Endometrium (tissue), 2 donors: ENCODE data around the gene SH3RF1.
"Not testable (repeated sequence)": the region's sequence is repeated elsewhere in the genome, so short reads cannot be mapped to it uniquely, and the experiment has no call there.

Source experiments
- FAIRE-seq: peaks from 2 replicates; lab custom pipeline; 2012; peaks lifted over from hg19 to GRCh38; lab: Jason Lieb, UNC
- donor health status: control.
- donor health status: control.

Gene SH3RF1

GRCh38 chr4:169270810-169271691, at the start of gene SH3RF1:
Gene SH3RF1 (minus strand): TSS chr4:169270956. CDS start chr4:169269212, 1,744 bp downstream.
- no peak for FAIRE-seq

GRCh38 chr4:169315530-169316343, 45.0 kb upstream of the SH3RF1 start:
- FAIRE-seq: no peak

- FAIRE-seq: no peak
These were observed 44.1 kb upstream of the SH3RF1 start for GRCh38 chr4:169314906-169315305.

- no peak for FAIRE-seq
These were observed 43.0 kb upstream of the SH3RF1 start for GRCh38 chr4:169313732-169314131.

GRCh38 chr4:169312690-169313422, 42.1 kb upstream of the SH3RF1 start:
- FAIRE-seq: no peak

GRCh38 chr4:169311643-169312365, 41.0 kb upstream of the SH3RF1 start:
- no peak for FAIRE-seq

GRCh38 chr4:169309326-169309967, 38.7 kb upstream of the SH3RF1 start:
- no peak for FAIRE-seq

- FAIRE-seq: no peak
These were observed 36.8 kb upstream of the SH3RF1 start for GRCh38 chr4:169307576-169307975.

GRCh38 chr4:169305651-169306050, 34.9 kb upstream of the SH3RF1 start:
- no peak for FAIRE-seq

GRCh38 chr4:169305173-169305572, 34.4 kb upstream of the SH3RF1 start:
- no peak for FAIRE-seq

GRCh38 chr4:169295822-169296221, 25.1 kb upstream of the SH3RF1 start:
- FAIRE-seq: no peak

- no peak for FAIRE-seq
These were observed 22.8 kb upstream of the SH3RF1 start for GRCh38 chr4:169293343-169294176.

GRCh38 chr4:169287983-169288382, 17.2 kb upstream of the SH3RF1 start:
- not testable (repeated sequence) for FAIRE-seq

- no peak for FAIRE-seq
These were observed 16.0 kb upstream of the SH3RF1 start for GRCh38 chr4:169286562-169287301.

- no peak for FAIRE-seq
These were observed 12.4 kb upstream of the SH3RF1 start for GRCh38 chr4:169283114-169283509.

GRCh38 chr4:169282429-169283113, 11.8 kb upstream of the SH3RF1 start:
- no peak for FAIRE-seq

GRCh38 chr4:169279108-169279507, 8.4 kb upstream of the SH3RF1 start:
- FAIRE-seq: no peak

GRCh38 chr4:169278624-169279023, 7.9 kb upstream of the SH3RF1 start:
- FAIRE-seq: no peak

- FAIRE-seq: not testable (repeated sequence)
These were observed 7.1 kb upstream of the SH3RF1 start for GRCh38 chr4:169277838-169278237.
